ENCODE data around the gene CENPV. TPM values are rescaled to one million over a fixed set of nuclear protein-coding genes. Genes with fewer than 3 reads are reported as not detected.

CENPV gene
- total RNA-seq, 1 donor from 2014 or later, result 220 TPM

DNA sequence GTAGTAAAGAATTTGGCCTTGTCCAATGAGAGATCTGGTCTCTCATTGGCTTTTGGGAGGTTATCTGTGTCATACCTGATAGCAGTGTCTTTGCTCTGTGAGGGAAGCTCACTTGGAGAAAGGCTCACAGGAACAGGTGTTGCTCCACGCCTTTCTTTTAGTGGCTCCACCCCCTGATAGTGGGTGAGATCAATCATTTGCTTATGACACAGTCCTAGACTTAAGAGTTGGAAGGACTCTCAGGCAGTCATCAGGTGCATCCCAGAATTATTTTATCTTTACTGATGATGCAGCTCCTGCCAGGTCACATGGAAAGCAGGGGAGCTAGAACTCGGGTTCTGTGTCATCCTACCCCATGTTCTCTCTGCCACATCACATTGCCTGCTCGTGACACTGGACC, 59.3 kb downstream of the CENPV start:
- no peak overlapping the region for H3K27ac ChIP-seq
- no peaks in the 10 kb centered on the region for H3K36me3 ChIP-seq
- peaks cover 9% of the 10 kb centered on the region for H3F3A ChIP-seq (ENCODE audit: low read depth)
- H3K79me2 ChIP-seq (ENCODE audit: low read depth), result no peaks in the 10 kb centered on the region
- no peak overlapping the region for H2AFZ ChIP-seq (replicated peaks)
- DNase-seq (ENCODE audit: low spot score), result no peak
- Mint-ChIP-seq H3K9me3 (no peaks in the 10 kb centered on the region), H3K36me3 (peaks cover 5% of the 10 kb centered on the region), H3K4me3 (no peak overlapping the region), H3K27me3 (ENCODE audit: insufficient read depth, low read depth) (no peaks in the 10 kb centered on the region), H3K27ac (no peak overlapping the region), H3K4me1 (peaks cover 16% of the 10 kb centered on the region)
- H3K9ac ChIP-seq, result no peak overlapping the region
- H3K4me1 ChIP-seq, result peaks cover 9% of the 10 kb centered on the region
- no peak for TF ChIP-seq EZH2phosphoT487 (IDR thresholded peaks at IDR 0.05)
- no peak overlapping the region for H3K4me3 ChIP-seq
- no peaks in the 10 kb centered on the region for H3K9me3 ChIP-seq (ENCODE audit: low read depth)
- H4K20me1 ChIP-seq (ENCODE audit: low read depth), result no peaks in the 10 kb centered on the region
- H3K27me3 ChIP-seq, result no peaks in the 10 kb centered on the region
- no peak overlapping the region for H3K4me2 ChIP-seq

Other genes starting within 250 kb of the CENPV start
- gene NCOR1, start 137.9 kb downstream of the CENPV start, total RNA-seq (ENCODE audit: low replicate concordance), result 73.7 and 86.8 TPM in 2 replicates
- gene PIGL, start 136.3 kb downstream of the CENPV start, total RNA-seq (ENCODE audit: low replicate concordance), result 42.0 and 57.0 TPM in 2 replicates
- 1,249 and 1,476 TPM in 2 replicates for gene UBB, start 27.6 kb upstream of the CENPV start, total RNA-seq (ENCODE audit: low replicate concordance)
- 0.49 and 0.53 TPM in 2 replicates for gene TRPV2, start 62.1 kb upstream of the CENPV start, total RNA-seq (ENCODE audit: low replicate concordance)
- gene LRRC75A, start 138.7 kb upstream of the CENPV start, total RNA-seq (ENCODE audit: low replicate concordance), result 4.0 and 7.2 TPM in 2 replicates
- 8.7 and 14.5 TPM in 2 replicates for gene ZNF287, start 215.7 kb upstream of the CENPV start, total RNA-seq (ENCODE audit: low replicate concordance)

Measured in neural progenitor cell (in vitro differentiated cells).